T-helper 1 cell treated with Interleukin-12 subunit alpha and Interleukin-12 subunit beta and Interleukin-4 antibody, amounts not matched to agents 30 μg/mL and 1 μg/mL, for 36 hours (primary cell): ENCODE measurements around the gene ELK1.

Experiments used
- H3K27ac Mint-ChIP-seq: one replicate; pipeline ENCODE4 v1.8.0; 2021; ENCODE audit warnings: mild to moderate bottlenecking, mixed read lengths
- H3K27me3 Mint-ChIP-seq: one replicate; pipeline ENCODE4 v1.8.0; 2021; ENCODE audit warnings: low read depth, mixed read lengths
- H3K36me3 Mint-ChIP-seq: one replicate; pipeline ENCODE4 v1.8.0; 2021; ENCODE audit warnings: low read depth, mixed read lengths
- H3K4me1 Mint-ChIP-seq: one replicate; pipeline ENCODE4 v1.8.0; 2021; ENCODE audit warnings: low read depth, mixed read lengths
- H3K4me3 Mint-ChIP-seq: one replicate; pipeline ENCODE4 v1.8.0; 2021; ENCODE audit warnings: mild to moderate bottlenecking, moderate library complexity, mixed read lengths
- H3K9me3 Mint-ChIP-seq: one replicate; pipeline ENCODE4 v1.8.0; 2021; ENCODE audit warnings: mixed read lengths

ELK1 gene

DNA sequence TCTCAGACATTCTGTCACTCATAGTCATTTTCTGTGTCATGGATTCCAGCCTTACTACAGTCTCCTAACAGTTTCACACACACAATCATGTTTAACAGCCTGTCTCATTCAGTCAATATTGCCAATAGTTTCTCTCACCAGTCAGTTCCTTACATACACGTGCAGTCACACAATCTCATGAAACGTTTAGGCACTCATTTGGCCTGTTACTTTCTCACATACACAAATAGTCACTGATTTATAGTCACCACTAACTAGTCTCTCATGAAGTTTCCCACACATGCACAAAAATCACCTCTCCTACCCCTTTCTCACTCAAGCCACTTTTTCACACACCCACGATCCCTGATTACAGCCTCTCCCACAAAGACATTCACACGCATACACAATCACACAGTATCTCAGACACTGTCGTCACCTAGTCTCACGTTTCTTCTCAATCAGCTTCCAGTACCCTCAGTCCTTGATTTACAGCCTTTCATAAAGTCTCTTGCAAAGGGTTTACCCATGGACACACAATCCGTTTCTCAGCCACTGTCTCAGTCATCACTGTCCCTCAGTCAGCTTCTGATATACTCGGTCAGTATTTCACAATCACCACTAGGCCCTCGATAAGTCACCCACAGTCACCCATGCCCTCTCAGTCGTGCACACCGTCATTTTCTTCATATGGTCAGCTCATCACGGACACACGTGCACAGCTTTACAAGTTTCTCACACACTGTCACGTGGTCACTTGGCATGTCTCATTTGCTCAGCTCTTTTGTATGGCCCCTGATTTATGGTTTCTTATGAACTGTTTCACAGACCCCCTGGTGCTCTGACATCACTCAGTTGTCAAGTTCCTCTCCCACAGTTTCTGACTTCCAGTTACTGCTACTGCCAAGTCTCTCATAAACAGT lies 16.4 kb downstream of the ELK1 start:
- Mint-ChIP-seq H3K4me1 (peaks cover 21% of the 10 kb centered on the region), H3K4me3 (no peak overlapping the region), H3K27me3 (no peaks in the 10 kb centered on the region), H3K36me3 (peaks cover 18% of the 10 kb centered on the region), H3K27ac (no peak overlapping the region), H3K9me3 (no peaks in the 10 kb centered on the region)

DNA sequence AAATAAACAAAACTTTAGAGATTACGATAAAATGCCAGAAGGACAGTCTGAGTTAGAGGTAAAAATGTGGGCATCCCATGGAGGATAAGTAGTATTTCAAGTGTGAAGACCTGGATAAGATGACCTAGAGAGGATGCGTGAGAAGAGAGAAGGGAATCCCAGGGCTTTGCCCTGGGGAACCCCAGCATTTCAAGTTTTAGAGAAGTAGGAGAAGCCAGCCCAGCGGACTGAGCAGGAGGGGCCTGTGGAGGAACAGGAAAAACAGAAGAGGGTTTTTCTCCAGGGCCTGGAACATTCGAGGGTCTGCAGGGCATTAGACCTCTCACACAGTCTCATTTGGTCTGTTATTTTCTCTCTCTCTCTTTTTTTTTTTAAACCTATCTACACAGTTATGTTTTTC lies 17.7 kb downstream of the ELK1 start:
- H3K4me1 Mint-ChIP-seq: peaks cover 21% of the 10 kb centered on the region
- no peaks in the 10 kb centered on the region for H3K27me3 Mint-ChIP-seq
- H3K27ac Mint-ChIP-seq: no peak overlapping the region
- no peaks in the 10 kb centered on the region for H3K9me3 Mint-ChIP-seq
- H3K4me3 Mint-ChIP-seq: no peak overlapping the region
- peaks cover 13% of the 10 kb centered on the region for H3K36me3 Mint-ChIP-seq

DNA sequence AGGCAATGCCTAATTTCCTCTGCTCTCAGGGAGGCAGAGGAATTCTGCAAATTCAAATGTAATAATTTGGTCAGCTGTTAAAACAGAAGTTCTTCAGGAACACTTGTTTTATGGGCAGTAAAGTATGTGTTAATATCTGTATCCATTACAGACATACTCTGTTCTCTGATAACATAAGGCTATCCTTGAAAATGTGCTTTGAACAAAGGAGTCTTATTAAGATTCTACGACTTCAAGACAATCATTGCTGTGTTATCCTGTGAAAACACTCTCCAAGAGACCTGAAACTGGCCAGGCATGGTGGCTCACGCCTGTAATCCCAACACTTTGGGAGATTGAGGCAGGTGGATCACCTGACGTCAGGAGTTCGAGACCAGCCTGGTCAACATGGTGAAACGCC lies 18.7 kb downstream of the ELK1 start:
- Mint-ChIP-seq H3K36me3 (peaks cover 6% of the 10 kb centered on the region), H3K27me3 (no peaks in the 10 kb centered on the region), H3K4me3 (no peak overlapping the region), H3K9me3 (no peaks in the 10 kb centered on the region), H3K4me1 (peaks cover 16% of the 10 kb centered on the region), H3K27ac (no peak overlapping the region)

DNA sequence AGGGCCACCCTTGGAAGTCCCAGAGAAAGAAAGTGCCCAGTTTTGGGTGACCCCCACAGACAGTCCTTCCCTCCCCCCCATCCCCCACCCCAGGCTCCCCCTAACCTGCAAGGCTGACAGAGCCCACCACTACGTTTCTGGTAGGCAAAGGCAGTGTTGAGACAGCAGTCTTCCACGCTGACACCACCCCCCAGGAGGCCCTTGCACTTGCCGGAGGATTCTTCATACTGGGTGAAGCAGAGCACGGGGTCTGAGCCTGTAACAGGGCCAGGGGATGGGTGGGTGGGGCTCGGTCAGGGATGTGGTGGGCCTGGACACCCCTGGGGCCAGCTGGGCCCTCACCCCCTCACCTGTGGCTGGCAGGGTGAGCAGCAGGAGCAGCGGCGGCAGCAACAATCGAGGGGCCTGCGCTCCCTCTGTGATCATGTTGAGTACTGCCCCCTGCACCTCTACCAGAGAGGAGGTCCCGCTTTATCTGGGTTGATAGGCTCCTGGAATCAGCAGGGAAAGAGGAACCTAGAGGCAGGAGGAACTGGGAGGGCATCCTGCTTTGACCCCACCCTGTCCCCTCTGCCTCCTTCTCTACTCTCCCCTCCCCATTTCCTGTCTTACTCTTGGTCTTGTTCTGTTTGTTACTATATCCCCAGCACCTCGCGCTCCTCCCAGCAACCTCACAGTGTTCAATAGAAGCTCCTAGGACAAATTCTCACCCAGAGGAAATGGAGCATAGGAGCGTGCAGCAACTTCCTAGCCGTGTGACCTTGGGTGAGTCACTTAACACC lies 20.8 kb downstream of the ELK1 start, which contains the start of gene CFP:
Gene CFP (minus strand): TSS at position 512 of the 782 bp plus-strand sequence. CDS start 86 bp downstream, at position 426.
- Mint-ChIP-seq H3K27me3 (no peaks in the 10 kb centered on the region), H3K9me3 (no peaks in the 10 kb centered on the region), H3K4me1 (peaks cover 18% of the 10 kb centered on the region), H3K27ac (peak within 1 kb of the TSS; percentile 85), H3K4me3 (peak within 1 kb of the TSS; percentile 84), H3K36me3 (peaks cover 6% of the 10 kb centered on the region)

DNA sequence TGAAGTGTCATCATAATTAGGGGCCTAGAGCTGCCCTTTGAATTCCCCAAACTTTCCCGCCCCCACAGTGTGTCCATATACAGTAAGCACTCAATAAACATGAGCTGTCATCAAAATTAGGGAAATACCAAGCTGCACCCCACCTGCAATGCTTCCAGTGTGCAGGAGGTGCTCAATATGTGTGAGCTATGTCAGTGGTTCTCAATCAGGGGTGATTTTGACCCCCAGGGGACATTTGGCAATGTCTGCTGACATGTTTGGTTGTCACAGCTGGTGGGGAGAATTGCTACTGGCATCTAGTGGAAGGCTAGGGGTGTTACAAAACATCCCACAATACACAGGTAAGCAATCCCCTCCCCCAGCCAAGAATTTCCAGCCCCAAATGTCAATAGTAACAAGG lies 21.4 kb downstream of the ELK1 start:
- H3K36me3 Mint-ChIP-seq: peaks cover 8% of the 10 kb centered on the region
- H3K27ac Mint-ChIP-seq: peak overlapping the region; percentile 83
- H3K9me3 Mint-ChIP-seq: no peaks in the 10 kb centered on the region
- peaks cover 18% of the 10 kb centered on the region for H3K4me1 Mint-ChIP-seq
- peak overlapping the region; percentile 84 for H3K4me3 Mint-ChIP-seq
- no peaks in the 10 kb centered on the region for H3K27me3 Mint-ChIP-seq

DNA sequence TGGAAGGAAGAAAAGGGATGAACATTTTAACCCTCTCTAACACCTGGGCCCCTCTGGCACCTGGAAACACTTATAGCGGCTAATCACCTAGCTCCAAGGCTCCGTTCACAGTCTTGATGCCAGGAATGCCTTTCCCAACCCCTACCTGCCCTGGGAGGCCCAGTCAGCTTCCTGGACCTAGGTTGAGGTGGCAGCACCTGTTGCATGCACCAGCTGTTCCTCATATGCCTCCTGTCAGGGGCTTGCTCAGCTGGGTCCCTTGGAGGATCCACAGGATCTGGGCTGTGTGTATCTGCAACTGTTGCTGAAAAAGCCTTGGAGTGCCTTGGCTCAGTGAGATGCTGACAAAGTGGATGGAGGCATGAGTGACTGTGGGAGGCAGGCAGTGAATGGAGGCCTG lies 25.0 kb downstream of the ELK1 start:
- H3K36me3 Mint-ChIP-seq: peaks cover 9% of the 10 kb centered on the region
- H3K4me1 Mint-ChIP-seq: peaks cover 21% of the 10 kb centered on the region
- H3K27me3 Mint-ChIP-seq: peaks cover 16% of the 10 kb centered on the region
- H3K27ac Mint-ChIP-seq: no peak overlapping the region
- H3K9me3 Mint-ChIP-seq: no peaks in the 10 kb centered on the region
- H3K4me3 Mint-ChIP-seq: no peak overlapping the region

DNA sequence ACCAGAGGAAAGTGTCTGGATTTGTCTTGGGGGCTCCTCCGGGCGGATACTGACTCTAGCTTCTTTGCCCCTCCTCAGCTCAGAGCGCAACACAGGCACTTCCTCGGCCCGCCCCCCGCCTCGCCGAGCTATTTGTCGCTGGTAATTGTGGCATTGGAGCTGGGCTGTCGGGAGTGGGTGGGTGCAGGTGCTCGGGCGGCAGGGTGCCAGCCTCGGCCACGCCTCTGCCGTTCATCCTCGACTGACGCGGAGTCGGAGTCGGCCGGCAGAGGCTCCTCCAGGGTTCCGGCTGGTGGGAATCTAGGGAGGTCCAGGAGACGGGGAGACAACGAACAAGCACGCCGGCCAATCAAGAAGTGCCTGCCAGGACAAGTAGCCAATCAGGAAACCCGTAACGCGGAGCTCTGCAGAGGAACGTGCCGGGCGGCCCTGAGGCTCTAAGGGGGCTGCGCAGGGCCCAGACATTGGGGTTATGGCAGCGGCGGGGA lies 26.8 kb downstream of the ELK1 start:
- Mint-ChIP-seq H3K27me3 (peaks cover 20% of the 10 kb centered on the region), H3K4me1 (peaks cover 12% of the 10 kb centered on the region), H3K27ac (no peak overlapping the region)

DNA sequence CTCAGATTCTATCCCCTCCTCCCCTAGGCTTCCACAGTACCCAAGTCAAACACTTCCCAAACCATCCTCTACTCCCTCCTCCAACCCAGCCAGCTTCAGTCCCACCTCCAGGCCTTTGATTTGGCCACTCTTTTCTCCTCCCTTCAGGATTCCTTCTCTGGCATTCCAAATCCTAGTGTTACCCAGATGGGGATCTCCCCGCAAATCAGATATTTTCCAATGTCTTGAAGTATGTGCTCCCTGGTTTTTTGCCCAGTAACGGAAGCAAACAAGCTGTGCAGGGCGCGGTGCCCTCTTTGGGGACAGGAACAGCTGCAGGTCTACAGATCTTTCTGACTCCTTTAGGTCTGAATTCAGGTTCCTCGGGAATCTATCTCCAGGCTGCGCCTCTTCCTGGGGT lies 28.5 kb downstream of the ELK1 start:
- Mint-ChIP-seq H3K27ac (no peak overlapping the region), H3K4me1 (peaks cover 10% of the 10 kb centered on the region), H3K36me3 (peaks cover 9% of the 10 kb centered on the region), H3K9me3 (no peaks in the 10 kb centered on the region), H3K27me3 (peaks cover 38% of the 10 kb centered on the region), H3K4me3 (no peak overlapping the region)

More for the DNA sequence above, 26.8 kb downstream of the ELK1 start:
- Mint-ChIP-seq H3K4me3 (peak overlapping the region; percentile 78), H3K36me3 (peaks cover 9% of the 10 kb centered on the region), H3K9me3 (no peaks in the 10 kb centered on the region)

DNA sequence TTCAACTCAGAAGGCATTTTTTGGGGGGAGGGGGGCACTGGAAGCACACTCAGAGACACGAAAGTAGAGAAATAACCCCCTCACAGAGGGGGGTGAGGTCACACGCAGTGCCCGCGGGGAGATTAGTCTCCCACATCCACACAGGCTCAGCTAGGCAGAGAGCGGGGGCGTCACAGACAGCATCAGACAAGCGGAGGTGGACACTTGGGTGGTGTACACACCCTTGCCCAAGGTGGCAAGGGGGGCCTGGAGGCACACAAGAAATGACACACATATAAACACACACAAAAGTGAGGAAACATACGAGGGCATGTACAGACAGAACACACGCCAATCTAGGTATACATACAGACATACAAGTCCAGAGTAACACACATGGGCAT lies 30.1 kb downstream of the ELK1 start:
- Mint-ChIP-seq H3K4me3 (no peak overlapping the region), H3K4me1 (peaks cover 10% of the 10 kb centered on the region), H3K36me3 (peaks cover 3% of the 10 kb centered on the region), H3K27me3 (peaks cover 48% of the 10 kb centered on the region), H3K9me3 (no peaks in the 10 kb centered on the region), H3K27ac (no peak overlapping the region)

DNA sequence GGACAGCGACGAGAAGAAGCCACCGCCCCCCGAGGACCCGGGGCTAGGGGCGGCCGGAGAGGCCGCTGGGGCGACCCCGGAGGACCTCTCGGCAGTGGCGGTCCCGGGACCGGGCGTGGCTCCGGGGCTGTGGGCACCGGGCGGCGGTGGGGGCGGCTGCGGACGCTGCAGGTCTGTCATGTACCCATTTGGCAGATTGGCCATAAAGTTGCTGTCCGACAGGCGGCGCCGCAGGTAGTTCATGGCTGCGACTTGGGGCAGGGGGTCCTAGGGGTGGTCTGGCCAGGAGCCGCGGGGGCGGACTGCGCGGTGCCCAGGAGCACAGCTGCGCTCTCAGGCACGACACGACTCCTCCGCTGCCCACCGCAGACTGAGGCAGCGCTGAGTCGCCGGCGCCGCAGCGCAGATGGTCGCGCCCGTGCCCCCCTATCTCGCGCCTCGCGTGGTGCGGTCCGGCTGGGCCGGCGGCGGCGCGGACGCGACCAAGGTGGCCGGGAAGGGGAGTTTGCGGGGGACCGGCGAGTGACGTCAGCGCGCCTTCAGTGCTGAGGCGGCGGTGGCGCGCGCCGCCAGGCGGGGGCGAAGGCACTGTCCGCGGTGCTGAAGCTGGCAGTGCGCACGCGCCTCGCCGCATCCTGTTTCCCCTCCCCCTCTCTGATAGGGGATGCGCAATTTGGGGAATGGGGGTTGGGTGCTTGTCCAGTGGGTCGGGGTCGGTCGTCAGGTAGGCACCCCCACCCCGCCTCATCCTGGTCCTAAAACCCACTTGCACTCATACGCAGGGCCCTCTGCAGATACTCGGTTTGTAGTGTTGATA lies 30.7 kb downstream of the ELK1 start, which contains the start of gene SYN1:
Gene SYN1 (minus strand): TSS at position 372 of the 817 bp plus-strand sequence. CDS start 129 bp downstream, at position 243.
- Mint-ChIP-seq H3K27ac (no peak within 1 kb of the TSS), H3K4me3 (peak within 1 kb of the TSS; percentile 78), H3K27me3 (peaks cover 48% of the 10 kb centered on the region), H3K4me1 (peaks cover 8% of the 10 kb centered on the region), H3K36me3 (peaks cover 3% of the 10 kb centered on the region), H3K9me3 (no peaks in the 10 kb centered on the region)

DNA sequence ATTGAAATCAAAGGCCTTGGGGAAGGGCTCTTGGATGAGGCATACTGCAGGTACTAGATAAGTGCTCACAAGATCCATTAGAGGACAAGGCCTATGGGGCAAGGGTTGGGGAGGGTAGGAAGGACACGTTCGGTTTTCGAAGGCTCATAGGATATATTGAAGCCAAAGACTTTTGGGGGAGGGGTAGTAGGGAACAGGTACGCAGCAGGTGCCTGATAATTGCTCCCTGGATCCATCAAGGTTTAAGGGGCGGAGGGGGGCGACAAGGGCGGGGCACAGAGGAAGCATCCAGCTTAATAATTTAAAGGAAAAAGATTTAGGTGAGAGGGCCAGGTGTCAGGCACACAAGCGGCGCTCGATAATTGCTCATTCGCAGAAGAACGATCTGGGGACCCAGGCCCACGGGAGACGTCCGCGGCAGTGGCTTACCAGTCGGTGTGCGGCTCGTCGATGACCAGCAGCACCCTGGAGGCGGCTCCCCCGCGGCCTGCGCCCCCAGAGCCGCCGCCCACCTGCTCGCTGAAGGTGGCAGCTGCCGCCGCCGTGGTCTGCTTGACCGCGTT lies 31.4 kb downstream of the ELK1 start:
- peak overlapping the region; percentile 78 for H3K4me3 Mint-ChIP-seq
- H3K27me3 Mint-ChIP-seq: peaks cover 52% of the 10 kb centered on the region
- H3K36me3 Mint-ChIP-seq: peaks cover under 1% of the 10 kb centered on the region
- no peak overlapping the region for H3K27ac Mint-ChIP-seq
- no peaks in the 10 kb centered on the region for H3K9me3 Mint-ChIP-seq
- peaks cover 8% of the 10 kb centered on the region for H3K4me1 Mint-ChIP-seq

DNA sequence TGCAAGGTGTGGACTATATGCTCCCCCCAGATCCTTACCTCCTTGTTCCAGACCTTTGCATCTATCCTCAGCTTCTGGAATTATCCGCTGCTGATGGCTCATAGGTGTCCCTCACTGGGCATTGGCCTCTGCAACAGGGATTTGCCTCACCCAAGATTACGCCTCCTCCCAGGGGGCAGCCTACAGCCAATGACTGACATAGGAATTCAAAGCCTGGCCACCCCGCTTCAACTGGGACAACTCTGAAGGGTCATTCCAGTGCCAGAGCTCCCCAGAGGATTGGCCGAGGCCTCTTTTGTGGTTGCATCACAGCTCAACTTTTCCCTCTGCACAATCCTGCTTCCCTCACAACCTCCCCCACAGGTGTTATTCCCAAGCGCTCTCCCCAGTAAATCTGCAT lies 35.7 kb downstream of the ELK1 start:
- Mint-ChIP-seq H3K4me3 (no peak overlapping the region), H3K9me3 (no peaks in the 10 kb centered on the region), H3K4me1 (peaks cover 2% of the 10 kb centered on the region), H3K27ac (no peak overlapping the region), H3K36me3 (no peaks in the 10 kb centered on the region), H3K27me3 (peaks cover 36% of the 10 kb centered on the region)

DNA sequence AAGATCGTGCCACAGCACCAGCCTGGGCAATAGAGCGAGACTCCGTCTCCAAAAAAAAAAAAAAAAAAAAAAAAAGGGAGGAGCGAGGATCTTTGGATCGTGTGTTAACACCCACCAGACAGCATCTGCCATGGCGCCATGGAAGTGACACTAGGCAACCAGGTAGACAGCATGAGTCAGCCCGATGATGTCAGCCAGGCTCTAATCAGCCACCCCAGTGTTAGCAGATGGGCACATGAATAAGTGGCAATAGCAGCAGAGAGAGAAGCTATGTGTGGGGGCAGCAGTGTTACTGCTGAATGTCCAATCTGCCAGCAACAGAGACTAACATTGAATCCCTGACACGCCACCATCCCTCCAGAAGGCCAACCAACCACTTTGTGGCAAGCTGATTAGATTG lies 37.3 kb downstream of the ELK1 start:
- H3K27me3 Mint-ChIP-seq: peaks cover 27% of the 10 kb centered on the region
- no peaks in the 10 kb centered on the region for H3K36me3 Mint-ChIP-seq
- peaks cover 2% of the 10 kb centered on the region for H3K4me1 Mint-ChIP-seq
- no peaks in the 10 kb centered on the region for H3K9me3 Mint-ChIP-seq
- H3K27ac Mint-ChIP-seq: no peak overlapping the region
- no peak overlapping the region for H3K4me3 Mint-ChIP-seq

DNA sequence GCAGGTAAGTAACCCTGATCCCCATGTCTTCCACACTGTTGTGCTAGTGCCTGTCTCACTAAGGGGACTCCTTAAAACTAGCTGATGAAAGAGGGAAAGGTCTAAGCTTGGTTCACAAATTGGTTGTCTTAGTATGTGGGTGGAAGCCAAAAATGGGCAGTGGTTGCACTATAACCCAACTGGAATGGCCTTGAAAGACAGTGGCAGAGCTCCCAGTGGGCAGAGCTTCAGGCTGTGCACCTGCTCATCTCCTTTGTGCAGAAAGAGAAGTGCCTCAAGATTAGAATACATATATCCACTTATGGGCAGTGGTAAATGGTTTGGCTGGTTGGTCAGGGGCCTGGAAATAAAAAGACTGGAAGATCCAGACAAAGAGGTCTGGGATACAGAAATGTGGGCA lies 37.9 kb downstream of the ELK1 start:
- no peaks in the 10 kb centered on the region for H3K9me3 Mint-ChIP-seq
- peaks cover 20% of the 10 kb centered on the region for H3K27me3 Mint-ChIP-seq
- no peaks in the 10 kb centered on the region for H3K36me3 Mint-ChIP-seq
- H3K27ac Mint-ChIP-seq: no peak overlapping the region
- H3K4me1 Mint-ChIP-seq: peaks cover 2% of the 10 kb centered on the region
- no peak overlapping the region for H3K4me3 Mint-ChIP-seq
